ENCODE results near the gene PCDHGA8.
"Not testable (repeated sequence)": the region's sequence is repeated elsewhere in the genome, so short reads cannot be mapped to it uniquely, and the experiment has no call there.

Gene PCDHGA8

DNA sequence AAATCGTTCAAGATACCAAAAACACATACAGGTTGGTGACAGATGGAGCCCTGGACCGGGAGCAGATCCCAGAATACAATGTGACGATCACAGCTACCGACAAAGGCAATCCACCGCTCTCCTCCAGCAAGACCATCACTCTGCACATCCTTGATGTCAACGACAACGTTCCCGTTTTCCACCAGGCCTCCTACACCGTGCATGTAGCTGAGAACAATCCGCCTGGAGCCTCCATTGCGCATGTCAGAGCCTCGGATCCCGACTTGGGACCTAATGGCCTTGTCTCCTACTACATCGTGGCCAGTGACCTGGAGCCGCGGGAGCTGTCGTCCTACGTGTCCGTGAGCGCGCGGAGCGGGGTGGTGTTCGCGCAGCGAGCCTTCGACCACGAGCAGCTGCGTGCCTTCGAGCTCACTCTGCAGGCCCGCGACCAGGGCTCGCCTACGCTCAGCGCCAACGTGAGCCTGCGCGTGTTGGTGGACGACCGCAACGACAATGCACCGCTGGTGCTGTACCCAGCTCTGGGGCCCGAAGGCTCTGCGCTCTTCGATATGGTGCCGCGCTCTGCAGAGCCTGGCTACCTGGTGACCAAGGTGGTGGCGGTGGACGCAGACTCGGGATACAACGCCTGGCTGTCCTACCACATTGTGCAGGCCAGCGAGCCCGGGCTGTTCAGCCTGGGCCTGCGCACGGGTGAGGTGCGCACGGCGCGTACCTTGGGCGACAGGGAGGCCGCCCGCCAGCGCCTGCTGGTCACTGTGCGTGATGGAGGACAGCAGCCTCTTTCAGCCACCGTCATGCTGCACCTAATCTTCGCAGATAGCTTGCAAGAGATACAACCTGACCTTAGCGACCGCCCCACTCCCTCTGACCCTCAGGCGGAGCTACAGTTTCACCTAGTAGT, 20.6 kb upstream of the PCDHGA8 start:
- no peak for DNase-seq

- no peak for DNase-seq
These were observed 18.6 kb upstream of the PCDHGA8 start, which contains the start of gene PCDHGA6 for GRCh38 chr5:141373673-141374317. TSS of gene PCDHGA6 (plus strand) at chr5:141373891. CDS start at chr5:141374084, 193 bp downstream.

- DNase-seq: no peak
These were observed 17.8 kb upstream of the PCDHGA8 start for GRCh38 chr5:141374627-141375026.

- DNase-seq: not testable (repeated sequence)
These were observed 16.8 kb upstream of the PCDHGA8 start for GRCh38 chr5:141375444-141376155.

- DNase-seq: no peak
These were observed 9.8 kb upstream of the PCDHGA8 start, which contains the start of gene PCDHGA7 for GRCh38 chr5:141382469-141383294. TSS of gene PCDHGA7 (plus strand) at chr5:141382742. CDS start at chr5:141382900, 158 bp downstream.

- DNase-seq: no peak
These were observed 9.1 kb upstream of the PCDHGA8 start for GRCh38 chr5:141383345-141383744.

GRCh38 chr5:141384471-141385267, 7.8 kb upstream of the PCDHGA8 start:
- no peak for DNase-seq

DNA sequence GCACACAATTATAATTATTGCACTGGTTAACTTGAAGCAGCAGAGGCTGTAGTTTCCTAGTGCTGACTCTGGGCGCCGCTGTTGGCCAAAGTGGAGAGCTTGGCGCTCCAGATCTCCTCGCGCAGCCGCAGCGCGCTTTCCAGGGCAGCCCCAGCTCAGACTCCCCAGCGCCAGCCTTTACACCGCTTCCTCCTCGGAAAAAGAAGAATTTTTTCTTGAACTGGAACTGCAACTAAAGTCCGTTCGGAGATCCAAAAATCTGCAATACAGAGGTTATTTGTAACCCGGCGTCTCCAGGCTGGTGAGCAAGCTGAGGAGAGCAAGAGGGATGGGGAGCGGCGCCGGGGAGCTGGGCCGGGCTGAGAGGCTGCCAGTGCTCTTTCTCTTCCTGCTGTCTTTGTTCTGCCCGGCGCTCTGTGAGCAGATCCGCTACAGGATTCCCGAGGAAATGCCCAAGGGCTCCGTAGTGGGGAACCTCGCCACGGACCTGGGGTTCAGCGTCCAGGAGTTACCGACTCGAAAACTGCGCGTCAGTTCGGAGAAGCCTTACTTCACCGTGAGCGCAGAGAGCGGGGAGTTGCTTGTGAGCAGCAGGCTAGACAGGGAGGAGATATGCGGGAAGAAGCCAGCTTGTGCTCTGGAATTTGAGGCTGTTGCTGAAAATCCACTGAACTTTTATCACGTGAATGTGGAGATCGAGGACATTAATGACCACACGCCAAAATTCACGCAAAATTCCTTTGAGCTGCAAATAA, 4.7 kb upstream of the PCDHGA8 start, which contains the start of gene PCDHGB4:
TSS of gene PCDHGB4 (plus strand) at position 142 of the 755 bp plus-strand sequence. CDS start at position 329, 187 bp downstream.
- DNase-seq: not testable (repeated sequence)

- DNase-seq: no peak
These were observed 3.8 kb upstream of the PCDHGA8 start for GRCh38 chr5:141388661-141389060.

DNA sequence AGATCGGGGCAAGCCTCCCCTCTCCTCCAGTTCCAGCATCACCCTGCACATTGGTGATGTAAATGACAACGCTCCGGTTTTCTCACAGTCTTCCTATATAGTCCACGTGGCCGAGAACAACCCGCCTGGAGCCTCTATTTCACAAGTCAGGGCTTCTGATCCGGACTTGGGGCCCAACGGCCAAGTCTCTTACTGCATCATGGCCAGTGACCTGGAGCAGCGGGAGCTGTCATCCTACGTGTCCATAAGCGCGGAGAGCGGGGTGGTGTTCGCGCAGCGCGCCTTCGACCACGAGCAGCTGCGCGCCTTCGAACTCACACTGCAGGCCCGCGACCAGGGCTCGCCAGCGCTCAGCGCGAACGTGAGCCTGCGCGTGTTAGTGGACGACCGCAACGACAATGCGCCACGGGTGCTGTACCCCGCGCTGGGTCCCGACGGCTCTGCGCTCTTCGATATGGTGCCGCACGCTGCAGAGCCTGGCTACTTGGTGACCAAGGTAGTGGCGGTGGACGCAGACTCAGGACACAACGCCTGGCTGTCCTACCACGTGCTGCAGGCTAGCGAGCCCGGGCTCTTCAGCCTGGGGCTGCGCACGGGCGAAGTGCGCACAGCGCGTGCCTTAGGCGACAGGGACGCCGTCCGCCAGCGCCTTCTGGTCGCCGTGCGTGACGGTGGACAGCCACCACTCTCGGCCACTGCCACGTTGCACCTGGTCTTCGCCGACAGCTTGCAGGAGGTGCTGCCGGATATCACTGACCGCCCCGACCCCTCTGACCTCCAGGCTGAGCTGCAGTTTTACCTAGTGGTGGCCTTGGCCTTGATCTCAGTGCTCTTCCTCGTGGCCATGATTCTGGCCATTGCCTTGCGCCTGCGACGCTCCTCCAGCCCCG, 3.0 kb upstream of the PCDHGA8 start:
- DNase-seq: no peak

- no peak for DNase-seq
These were observed 834 bp downstream of the PCDHGA8 start for GRCh38 chr5:141393267-141393666.

DNA sequence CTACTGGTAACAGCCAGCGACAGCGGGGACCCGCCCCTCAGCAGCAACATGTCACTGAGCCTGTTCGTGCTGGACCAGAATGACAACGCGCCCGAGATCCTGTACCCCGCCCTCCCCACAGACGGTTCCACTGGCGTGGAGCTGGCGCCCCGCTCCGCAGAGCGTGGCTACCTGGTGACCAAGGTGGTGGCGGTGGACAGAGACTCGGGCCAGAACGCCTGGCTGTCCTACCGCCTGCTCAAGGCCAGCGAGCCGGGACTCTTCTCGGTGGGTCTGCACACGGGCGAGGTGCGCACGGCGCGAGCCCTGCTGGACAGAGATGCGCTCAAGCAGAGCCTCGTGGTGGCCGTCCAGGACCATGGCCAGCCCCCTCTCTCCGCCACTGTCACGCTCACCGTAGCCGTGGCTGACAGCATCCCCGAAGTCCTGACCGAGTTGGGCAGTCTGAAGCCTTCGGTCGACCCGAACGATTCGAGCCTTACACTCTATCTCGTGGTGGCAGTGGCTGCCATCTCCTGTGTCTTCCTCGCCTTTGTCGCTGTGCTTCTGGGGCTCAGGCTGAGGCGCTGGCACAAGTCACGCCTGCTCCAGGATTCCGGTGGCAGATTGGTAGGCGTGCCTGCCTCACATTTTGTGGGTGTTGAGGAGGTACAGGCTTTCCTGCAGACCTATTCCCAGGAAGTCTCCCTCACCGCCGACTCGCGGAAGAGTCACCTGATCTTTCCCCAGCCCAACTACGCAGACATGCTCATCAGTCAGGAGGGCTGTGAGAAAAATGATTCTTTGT, 2.2 kb downstream of the PCDHGA8 start:
- not testable (repeated sequence) for DNase-seq

GRCh38 chr5:141397756-141398551, 5.5 kb downstream of the PCDHGA8 start, which contains the start of gene PCDHGB5:
TSS of gene PCDHGB5 (plus strand) at chr5:141397947. CDS start at chr5:141398128, 181 bp downstream.
- DNase-seq: not testable (repeated sequence)

DNA sequence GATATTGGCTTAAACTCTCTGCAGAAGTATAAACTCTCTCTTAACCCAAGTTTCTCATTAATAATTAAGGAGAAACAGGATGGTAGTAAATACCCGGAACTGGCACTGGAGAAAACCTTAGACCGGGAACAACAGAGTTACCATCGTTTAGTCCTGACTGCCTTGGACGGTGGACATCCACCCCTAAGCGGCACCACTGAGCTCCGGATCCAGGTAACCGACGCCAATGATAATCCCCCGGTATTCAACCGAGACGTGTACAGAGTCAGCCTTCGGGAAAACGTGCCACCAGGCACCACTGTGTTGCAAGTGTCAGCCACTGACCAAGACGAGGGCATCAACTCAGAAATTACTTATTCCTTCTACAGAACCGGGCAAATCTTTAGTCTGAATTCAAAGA, 6.2 kb downstream of the PCDHGA8 start:
- no peak for DNase-seq

- no peak for DNase-seq
These were observed 7.3 kb downstream of the PCDHGA8 start for GRCh38 chr5:141399555-141400258.

DNA sequence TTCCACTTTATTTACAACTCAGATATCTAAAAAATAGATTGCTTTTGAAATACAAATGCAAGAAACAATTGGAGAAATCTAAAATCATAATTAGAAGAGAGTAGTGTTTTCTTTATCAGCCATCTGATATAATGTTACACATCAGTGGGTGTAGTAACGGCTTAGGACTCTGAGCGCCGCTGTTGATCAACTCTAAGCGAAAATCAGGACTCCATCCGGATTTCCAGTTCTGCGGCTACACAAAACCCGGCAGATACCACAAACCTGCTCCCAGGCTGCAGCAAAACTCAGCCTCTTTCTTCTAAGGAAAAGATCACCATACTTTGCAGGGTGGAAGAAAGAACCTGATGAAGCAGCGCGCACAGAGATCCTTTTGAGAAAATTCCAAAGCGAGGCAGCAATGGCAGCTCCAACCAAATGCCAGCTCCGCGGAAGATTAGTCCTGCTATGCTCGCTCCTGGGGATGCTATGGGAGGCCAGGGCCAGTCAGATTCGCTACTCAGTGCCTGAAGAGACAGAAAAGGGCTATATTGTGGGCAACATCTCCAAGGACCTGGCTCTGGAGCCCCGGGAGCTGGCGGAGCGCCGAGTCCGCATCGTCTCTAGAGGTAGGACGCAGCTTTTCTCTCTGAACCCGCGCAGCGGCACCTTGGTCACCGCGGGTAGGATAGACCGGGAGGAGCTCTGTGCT, 10.3 kb downstream of the PCDHGA8 start, which contains the start of gene PCDHGA9:
TSS of gene PCDHGA9 (plus strand) at position 226 of the 691 bp plus-strand sequence. CDS start at position 401, 175 bp downstream.
- DNase-seq: no peak
